GM21381 (cell line): ENCODE data around the gene LPIN1.
A peak's percentile ranks its signal among the peaks of the same experiment; 100 is the strongest.

Experiments used
- ATAC-seq: cut with Tn5 transposase; IDR thresholded peaks from one replicate; pipeline ENCODE4 v1.9.1; 2021; ENCODE audit warnings: mild to moderate bottlenecking, moderate library complexity; ENCODE audit not compliant: unreplicated experiment

Gene LPIN1

DNA sequence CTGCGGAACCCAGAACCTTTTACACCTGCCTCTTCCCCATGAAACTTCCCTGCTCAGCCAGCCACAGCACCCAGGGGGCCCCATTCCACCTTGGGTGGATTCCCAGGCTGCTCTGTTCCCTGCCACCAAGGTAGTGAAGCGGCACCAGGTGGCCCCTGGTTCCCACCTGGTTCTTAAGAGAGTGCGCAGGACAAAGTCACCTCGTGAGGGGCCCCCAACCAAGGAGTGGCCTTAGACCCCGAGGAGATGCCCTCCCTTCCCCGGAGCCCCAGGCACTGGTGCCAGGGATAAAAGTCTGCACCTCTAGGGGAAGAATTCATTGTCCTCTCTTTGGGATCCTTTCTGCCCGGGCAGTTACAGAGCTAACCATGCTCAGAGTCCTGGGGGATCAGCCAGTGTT, 3.1 kb upstream of the LPIN1 start:
- ATAC-seq, result no peak

DNA sequence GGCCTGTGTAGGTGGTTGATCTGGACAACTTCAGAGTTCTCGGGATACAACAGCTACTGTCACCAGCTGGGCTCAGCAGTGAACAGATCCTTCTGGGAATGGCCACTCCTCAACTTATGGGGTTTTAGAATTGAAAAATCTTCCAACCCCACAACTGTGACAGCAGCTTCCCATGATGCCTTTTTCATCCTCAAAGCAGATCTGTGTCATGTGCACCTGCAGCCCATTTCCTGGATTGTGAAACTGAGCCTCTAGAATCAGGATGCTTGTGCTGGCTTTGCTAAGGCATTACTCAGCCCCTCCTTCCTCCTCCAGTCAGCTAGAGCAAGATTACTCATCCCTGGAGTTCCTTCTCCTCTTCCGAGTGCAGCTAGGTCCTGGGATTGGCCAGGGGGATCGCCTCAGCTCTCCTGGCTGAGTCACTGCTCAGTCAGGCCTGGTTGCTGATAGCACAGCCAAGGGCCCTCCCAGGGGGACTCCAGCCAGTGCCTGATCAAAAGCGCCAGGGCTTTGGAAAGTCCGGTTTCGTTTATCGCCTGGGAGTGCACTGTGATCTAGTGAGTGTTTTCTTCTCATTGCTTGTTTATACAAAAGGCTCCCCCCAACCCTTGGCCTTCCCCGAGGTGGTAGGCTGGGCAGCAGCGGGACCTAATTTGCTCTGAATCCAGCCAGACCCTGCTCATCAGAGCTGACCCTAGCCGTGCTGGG, 2.4 kb upstream of the LPIN1 start:
- ATAC-seq, result peak; percentile 61

DNA sequence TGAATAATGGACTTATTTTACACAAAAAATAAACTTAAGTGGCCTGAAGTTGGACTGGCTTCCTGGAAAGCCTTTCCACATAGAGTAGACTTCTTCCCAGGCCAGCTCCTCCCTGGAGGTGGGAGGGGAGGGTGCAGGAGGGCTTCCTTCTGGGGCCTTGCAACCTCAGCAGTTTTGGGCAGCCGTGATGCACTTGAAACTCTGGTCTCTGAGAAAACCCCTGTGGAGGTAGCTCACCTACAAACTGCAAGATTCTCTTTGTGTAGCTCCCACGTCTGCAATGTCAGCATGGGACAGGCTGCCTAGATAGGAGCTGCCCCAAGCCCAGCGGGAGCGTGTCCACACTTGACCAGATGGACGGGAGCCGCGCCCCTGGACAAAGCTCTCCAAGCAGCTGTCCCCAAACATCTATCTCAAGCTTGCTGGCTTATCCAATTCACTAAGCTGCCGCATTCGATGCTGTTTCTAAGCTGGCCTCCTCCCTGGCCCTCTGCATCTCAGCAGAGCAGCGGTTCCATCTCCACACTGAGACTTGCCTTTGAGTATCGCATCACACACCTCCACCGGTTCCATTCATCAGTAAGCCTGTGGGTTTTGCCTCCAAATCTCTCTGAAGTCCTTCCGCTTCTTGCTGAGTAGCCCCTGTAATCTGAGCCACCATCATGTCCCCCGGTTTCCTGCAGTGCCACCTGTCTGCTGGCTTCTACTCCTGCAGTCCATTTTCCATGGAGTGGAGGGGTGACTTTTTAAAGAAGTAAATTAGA, 1.6 kb upstream of the LPIN1 start:
- no peak for ATAC-seq

DNA sequence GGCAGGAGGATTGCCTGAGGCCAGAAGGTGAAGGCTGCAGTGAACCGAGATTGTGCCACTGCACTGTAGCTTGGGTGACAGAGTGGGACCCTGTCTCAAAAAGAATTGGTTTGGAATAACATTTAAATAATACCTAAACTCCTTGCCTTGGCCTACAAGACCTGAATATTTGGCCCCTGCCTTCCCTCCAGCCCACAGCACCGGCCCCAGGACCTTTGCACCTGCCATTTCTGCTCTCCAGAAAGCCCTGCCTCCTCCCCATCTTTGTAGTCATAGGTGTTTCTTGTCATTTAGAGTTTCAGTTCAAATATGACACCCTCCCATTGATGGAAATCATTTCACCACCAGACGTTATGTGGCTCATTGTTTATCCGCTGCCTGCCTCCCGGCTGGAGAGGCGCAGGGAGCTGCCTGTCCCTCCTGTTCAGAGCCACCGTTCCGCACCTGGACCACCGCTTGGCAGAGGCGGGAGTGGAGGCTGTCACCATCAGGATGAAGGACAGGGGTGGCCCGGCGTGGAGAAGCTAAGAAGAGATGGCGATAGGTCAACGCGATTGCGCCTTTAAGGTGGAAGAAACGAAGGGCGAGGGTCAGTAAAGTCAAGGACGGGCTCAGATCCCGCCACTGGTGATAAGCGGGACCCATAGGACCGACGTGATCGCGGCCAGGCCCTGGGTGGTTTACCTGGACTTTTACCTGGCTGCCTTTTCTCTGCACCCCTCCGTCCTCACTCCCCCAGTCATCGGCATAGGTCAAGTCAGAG, 638 bp upstream of the LPIN1 start:
- ATAC-seq, result no peak

DNA sequence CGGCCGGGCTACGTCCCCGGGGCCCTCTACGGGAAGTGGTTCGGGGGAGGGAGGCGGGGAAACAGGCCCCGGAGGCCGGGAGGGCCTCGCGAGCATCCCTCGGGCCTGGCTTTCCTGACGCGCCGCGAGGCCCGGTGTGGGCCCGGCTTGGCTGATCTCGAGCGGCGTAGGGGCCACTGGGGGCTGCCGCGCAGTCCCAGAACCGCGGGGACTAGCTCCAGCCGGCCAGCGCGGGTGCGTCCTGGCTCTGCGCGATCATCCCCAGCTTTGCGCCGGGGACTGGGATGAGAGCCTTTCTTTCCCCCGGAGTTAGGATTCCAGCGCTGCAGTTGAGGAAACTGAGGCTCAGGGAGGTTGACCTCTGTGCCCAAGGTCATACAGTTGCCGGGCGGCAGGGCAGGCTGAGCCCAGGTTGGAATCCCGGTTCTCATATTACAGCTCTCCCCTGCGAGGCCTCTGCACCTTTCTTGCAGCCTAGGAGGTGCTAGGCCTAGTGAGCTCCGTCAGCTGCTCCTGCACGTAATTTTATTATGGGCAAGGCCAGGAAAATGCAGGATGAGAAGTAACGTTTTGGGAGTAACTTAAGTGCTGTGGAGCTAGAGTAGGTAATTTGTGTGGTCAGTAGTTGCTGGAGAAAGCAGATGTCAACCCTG, 501 bp downstream of the LPIN1 start:
- no peak for ATAC-seq

DNA sequence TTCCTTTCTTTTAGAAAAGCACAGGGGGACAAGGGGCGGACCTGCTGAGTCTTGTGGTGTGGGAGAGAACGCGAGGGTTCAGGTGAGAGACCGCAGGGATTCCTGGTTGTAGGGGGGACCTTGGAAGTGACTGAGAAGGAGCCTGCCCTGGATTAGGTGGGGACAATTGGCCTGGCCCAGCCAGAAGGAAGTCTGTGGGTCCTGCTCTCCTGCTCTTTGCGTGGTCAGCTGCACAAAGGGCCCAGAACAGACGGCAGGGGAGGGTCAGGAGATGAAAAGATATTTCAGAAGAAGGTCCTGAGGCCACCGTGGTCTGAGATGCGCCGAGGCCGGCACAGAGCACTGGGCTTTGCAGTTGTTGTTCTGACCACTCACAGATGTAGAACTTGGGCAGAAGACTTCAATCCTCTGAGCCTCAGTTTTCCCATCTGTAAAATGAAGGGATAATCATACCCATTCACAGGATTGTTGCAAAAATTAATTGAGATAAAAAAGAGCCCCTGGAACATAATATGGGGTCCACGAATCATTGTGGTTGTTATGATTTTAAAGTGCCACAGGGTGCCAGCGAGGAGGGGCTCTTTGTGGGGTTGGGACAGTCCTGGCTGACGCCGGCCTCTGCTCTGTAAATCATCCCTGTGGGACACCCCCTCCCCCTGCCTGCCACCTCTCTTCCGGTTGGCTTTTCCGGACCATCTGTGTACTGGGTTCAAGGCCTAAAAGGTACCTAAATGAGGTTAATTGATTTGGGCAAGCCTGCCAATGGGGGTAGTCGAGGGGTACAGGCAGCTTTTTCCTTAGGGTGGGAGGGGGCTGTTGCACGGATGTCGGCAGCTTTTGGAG, 1.8 kb downstream of the LPIN1 start:
- ATAC-seq, result no peak

DNA sequence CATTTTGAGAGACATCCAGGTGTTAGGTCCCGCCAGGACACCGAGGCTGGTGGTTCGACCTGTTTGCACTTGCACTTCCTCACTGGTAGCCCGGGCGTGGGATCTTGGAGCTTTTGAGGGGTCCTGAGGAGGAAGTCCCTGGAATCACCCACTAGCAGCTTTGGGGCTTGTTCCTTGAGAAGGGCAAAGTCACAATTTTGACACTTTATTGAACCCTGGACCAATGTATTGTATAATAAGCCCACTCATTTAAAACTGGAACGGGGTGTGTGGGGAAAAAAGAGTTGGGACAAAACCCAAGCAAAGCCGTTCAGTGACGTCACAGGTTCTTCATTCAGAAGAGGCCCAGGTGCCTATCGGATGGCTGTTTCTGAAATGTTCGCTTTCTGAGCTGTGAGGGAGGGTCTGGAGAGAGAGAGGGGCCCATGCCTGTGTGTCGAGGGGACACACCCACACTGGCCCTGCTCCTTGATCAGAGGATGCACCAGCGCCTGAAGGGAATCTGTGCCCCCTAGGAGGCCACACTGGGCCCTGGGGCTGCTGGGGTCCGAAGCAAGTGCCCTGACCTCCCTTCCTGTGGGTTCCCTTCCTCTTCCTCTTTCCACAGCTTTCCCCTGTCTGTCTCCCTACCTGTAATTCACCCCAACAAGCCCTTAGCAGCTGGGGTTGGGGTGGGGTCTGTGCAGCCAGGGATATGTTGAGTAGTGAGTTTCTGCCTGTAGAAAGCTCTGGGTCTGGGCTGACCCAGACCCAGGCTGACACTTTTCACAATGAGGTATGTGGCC, 2.6 kb downstream of the LPIN1 start:
- no peak for ATAC-seq

DNA sequence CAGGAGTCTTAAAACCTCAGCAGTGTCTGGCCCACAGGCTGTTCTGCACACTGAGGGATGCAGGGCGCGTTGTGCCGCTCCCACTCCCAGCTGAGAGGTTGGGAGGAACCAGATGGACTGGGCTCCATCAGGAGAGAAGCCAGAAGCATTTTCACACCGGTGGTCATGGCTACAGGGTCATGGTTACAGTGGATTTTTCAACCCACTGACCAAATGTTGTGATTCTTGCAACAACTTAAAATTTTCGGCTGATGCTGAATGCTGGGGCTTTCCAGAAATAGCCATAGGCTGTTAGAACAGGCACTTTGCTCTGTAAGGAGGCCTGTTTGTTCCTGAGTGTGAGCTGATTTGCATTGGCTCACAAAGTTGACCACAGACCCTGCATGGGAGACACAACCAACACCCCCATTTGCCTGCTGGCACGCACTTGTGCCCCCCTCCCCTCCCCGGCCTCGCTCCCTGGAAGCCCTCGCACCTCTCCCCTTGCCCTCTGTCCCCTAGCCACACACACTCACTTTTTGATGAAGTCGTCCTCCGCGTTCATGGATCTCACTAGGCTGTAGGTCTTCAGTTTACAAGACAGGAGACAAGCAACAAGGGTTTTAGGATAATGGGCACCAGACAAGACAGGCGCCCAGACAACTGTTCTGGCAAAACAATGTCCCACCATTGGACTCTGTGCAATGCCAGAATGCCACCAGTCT, 3.4 kb downstream of the LPIN1 start:
- ATAC-seq, result no peak

DNA sequence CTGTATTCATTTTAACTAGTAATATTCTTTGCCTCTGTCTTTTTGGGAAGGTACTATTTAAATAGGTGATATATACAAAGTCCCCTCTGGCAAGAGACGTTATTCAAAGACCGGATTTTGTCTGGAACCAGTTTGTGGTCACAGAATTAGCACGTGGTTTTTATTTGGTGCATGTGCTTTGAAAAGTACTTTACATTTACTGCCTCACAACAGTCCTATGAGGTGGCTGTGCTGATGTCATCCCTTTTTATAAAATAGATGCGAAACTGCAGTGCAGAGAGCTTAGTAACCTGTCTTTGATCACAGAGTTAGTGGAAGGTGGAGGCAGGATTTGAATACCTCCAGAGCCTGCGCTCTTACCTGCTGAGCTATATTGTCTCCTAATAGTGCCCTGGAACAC, 4.0 kb downstream of the LPIN1 start:
- ATAC-seq, result peak; percentile 35

DNA sequence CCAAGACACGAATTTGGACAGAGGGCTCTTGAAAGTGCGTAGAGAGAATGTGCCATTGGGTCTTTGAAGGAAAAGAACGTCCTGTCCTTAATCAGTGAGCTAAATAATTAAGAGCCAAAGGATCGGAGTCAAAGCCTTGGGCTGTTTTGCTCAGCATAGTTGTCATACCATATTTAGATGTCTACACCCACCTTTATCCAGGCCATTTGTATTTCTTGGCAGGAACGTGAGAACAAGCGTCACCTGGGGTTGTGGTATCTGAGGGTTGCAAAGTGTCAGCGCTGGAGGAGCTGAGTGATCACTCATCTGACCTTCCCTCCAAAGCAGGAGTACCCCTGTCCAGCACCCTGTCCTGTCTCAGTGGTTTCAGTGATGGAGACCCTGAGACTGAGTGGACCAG, 4.5 kb downstream of the LPIN1 start:
- ATAC-seq, result no peak

DNA sequence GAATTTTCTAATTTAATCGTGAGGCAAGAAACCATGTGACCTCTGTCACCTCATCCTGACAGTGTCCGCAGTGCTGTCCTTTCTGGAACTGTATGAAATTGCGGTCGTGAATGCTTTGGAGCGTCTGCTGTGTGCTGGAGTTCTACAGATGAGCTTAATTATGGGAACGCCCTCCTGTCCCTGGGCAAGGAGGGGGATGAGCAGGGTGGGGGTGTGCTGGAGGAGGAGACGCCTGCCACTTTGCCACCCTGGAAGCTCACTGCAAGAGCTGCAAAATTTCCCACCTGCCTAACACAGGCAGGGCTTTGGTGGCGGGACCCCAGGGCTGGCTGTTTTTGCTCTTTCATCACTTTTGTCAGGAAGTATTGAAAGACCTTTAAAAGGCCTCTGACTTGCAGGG, 6.5 kb downstream of the LPIN1 start:
- no peak for ATAC-seq

DNA sequence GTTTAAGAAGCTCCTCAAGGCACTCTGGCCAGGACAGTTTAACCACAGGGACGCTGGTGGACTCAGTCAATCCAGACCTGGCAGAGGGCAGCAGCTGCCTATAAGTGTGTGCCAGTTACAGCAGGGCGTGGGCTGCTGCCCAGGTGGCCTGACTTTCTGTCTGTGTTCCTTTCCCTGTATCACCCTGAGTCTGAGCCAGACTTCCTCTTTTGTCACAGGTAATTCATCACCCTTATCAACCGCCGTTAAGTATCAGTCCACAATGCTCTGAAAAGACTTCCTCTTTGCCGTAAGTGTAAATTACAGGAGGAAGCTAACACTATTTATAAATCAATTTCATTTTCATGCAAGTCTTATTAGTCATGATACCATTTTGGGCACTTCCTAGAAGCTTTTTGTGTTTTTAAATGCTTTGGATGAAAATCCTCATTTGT, 7.0 kb downstream of the LPIN1 start:
- ATAC-seq, result peak; percentile 74

DNA sequence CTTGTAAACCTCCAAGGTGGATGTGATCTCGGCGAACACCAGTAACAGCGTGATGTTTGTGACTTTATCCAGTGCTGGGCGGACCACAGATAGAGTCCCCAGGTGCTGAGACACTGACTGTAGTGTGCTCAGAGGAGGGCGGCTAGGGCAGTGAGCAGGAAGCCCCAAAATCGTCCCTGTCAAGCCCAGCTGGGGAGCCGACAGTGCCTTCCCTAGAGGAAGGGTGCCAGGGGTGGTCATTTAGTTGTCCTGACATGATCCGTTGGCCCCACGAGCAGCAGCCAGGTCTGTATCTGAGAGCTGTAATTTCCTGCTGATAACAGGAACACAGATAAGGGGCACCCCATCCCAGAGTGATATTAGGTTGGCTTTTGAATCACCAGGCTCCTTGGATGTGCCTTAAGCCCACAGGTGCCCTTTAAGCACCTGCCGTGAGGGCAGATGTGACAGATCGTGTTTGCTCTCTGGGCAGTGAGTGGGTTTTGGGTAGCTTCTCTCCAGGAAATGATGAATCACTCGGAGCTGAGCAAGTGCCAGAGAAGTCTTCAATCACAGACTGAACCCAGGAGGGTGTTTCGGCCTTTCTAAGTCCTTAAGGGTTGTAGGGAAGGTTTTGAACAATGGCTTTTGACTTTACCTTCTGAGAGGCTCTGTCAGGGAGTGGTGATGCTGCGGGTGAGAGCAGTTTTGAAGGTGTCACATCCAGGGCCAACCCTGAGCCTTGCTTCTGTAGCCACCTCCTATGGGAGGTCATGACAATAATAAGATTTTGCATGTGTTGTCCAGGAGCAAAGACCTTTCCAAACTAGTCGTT, 7.7 kb downstream of the LPIN1 start:
- peak; percentile 27 for ATAC-seq

DNA sequence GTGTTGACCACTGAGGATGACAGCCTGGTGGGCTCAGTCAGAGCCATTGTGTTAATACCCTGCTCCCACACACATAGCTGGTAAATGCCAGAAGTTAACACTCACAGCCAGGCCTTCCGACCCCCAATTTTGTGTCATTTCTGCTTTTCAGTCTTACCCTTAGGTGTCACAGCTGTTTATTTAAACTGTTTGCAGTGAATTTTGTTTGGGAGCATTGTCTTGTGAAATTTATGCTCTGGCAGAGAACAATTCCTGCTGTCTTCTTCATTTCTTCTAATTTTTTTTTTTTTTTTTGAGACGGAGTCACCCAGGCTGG, 8.2 kb downstream of the LPIN1 start:
- ATAC-seq, result no peak

DNA sequence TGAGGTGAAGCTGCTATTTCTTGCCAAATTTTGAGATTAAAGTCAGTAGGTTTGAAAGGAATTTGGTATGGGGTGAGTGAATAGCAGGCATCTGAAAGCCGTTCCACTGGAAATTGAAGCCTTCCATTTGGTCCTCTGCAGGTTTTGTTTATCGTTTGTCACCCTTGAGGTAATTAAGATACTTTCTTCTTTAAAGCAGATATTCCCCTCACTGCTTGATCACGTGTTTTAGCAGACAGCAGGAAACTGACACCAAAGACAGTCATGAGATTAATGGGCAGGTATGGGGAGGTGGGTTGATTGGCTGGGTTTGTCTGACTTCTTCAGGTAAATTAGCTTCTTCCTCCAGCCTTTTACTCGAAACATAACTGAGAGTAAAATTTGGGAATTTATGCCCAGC, 10.7 kb downstream of the LPIN1 start:
- no peak for ATAC-seq

DNA sequence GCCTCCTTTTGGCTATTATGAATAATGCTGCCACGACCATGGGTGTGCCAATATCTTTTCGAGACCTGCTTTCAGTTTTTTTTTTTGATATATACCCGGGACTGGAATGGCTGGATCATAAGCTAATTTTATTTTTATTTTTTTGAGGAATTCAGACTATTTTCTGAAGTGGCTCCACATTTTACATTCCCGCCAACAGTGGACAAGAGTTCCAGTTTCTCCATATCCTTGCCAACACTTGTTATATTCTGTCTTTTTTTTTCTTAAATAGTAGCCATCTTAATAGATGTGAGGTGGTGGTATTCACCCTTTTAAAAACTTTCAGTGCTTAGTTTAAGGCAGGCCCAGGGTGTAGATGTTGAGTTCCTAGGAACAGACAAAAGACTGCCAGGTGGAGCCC, 11.8 kb downstream of the LPIN1 start:
- no peak for ATAC-seq

DNA sequence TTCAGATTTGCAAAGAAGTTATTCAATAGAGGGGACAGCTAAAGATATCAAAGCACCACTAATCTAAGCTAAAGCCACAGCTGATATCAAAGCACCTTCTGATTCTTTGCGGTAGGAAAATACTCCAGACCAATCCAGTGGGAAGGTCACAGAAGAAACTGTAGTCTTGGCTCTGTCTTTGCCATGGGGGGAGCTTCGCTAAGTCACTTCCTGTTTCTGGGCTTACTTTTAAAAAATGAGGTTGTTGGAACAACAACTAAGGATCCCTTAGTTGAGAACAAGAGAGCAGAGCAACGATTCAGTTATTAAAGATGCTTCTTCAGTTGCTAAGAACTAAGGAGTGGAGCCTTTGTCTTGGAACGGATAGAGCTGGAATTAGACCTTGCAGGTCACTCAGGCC, 12.2 kb downstream of the LPIN1 start:
- ATAC-seq, result no peak
